SK-N-SH treated with all-trans-retinoic acid at 6 μM for 48 hours (cell line): ENCODE results near the gene LAMTOR2.
A peak's percentile ranks its signal among the peaks of the same experiment; 100 is the strongest.

ENCODE experiments used
- ATAC-seq: fragments of 200-7000 bp; cut with Tn5 transposase; 3 replicates; pipeline ENCODE4 v1.9.1; 2020; ENCODE audit warnings: mild to moderate bottlenecking, moderate library complexity
- BACH2 ChIP-seq: fragments of 250-450 bp; sonication (Bioruptor Pico); IDR thresholded peaks from 2 replicates; pipeline ENCODE4 v1.9.0; 2021; ENCODE audit warnings: mild to moderate bottlenecking, borderline replicate concordance
- CSDC2 ChIP-seq: fragments of 250-450 bp; sonication (Bioruptor Pico); IDR thresholded peaks from 2 replicates; pipeline ENCODE4 v1.5.0; 2020; ENCODE audit warnings: mild to moderate bottlenecking, moderate library complexity
- CSRNP3 ChIP-seq: fragments of 250-450 bp; sonication (Bioruptor Pico); IDR thresholded peaks from 2 replicates; pipeline ENCODE4 v1.5.1; 2021; ENCODE audit warnings: mild to moderate bottlenecking, moderate library complexity
- ESRRG ChIP-seq: fragments of 250-450 bp; sonication (Bioruptor Pico); IDR thresholded peaks from 2 replicates; pipeline ENCODE4 v1.6.1; 2021; ENCODE audit warnings: mild to moderate bottlenecking
- GLIS3 ChIP-seq: fragments of 250-450 bp; sonication (Bioruptor Pico); IDR thresholded peaks from 2 replicates; pipeline ENCODE4 v1.5.0; 2020; ENCODE audit warnings: mild to moderate bottlenecking, moderate library complexity
- ISL1 ChIP-seq: fragments of 250-450 bp; sonication (Bioruptor Pico); IDR thresholded peaks from 2 replicates; pipeline ENCODE4 v2.1.2; 2022; ENCODE audit warnings: mild to moderate bottlenecking, moderate library complexity
- OSR1 ChIP-seq: fragments of 250-450 bp; sonication (Bioruptor Pico); IDR thresholded peaks from 2 replicates; pipeline ENCODE4 v1.8.0; 2022; ENCODE audit warnings: moderate library complexity, mild to moderate bottlenecking, inconsistent platforms
- PPARA ChIP-seq: fragments of 250-450 bp; sonication (Bioruptor Pico); IDR thresholded peaks from 2 replicates; pipeline ENCODE4 v1.5.0; 2020; ENCODE audit warnings: mild to moderate bottlenecking, borderline replicate concordance
- RARB ChIP-seq: fragments of 250-450 bp; sonication (Bioruptor Pico); IDR thresholded peaks from 2 replicates; pipeline ENCODE4 v1.8.0; 2021; ENCODE audit warnings: mild to moderate bottlenecking, moderate library complexity
- SNAI2 ChIP-seq: fragments of 250-450 bp; sonication (Bioruptor Pico); IDR thresholded peaks from 2 replicates; pipeline ENCODE4 v1.5.0; 2020; ENCODE audit warnings: mild to moderate bottlenecking, moderate library complexity
- TCF4 ChIP-seq: fragments of 250-450 bp; sonication (Bioruptor Pico); IDR thresholded peaks from 2 replicates; pipeline ENCODE4 v1.8.0; 2021; ENCODE audit warnings: mild to moderate bottlenecking, moderate library complexity, borderline replicate concordance
- ZC3H10 ChIP-seq: fragments of 250-450 bp; sonication (Bioruptor Pico); IDR thresholded peaks from 2 replicates; pipeline ENCODE4 v1.5.1; 2021; ENCODE audit warnings: mild to moderate bottlenecking, moderate library complexity
- ZFP3 ChIP-seq: fragments of 250-450 bp; sonication (Bioruptor Pico); IDR thresholded peaks from 2 replicates; pipeline ENCODE4 v1.5.0; 2020; ENCODE audit warnings: mild to moderate bottlenecking, moderate library complexity
- ZFP30 ChIP-seq: fragments of 450-650 bp; formaldehyde crosslinking; IDR thresholded peaks from 2 replicates; pipeline ENCODE4 v1.5.0; 2022; ENCODE audit warnings: mild to moderate bottlenecking, moderate library complexity
- ZNF565 ChIP-seq: fragments of 450-650 bp; formaldehyde crosslinking; conservative IDR thresholded peaks from 2 replicates; pipeline ENCODE4 v1.5.0; 2020; ENCODE audit warnings: low read depth, mild to moderate bottlenecking, moderate library complexity
- ZNF70 ChIP-seq: fragments of 450-650 bp; formaldehyde crosslinking; IDR thresholded peaks from 2 replicates; pipeline ENCODE4 v1.5.0; 2020; ENCODE audit warnings: mild to moderate bottlenecking, moderate library complexity
- ZNF8 ChIP-seq: fragments of 450-650 bp; formaldehyde crosslinking; IDR thresholded peaks from 2 replicates; pipeline ENCODE4 v1.5.0; 2020; ENCODE audit warnings: mild to moderate bottlenecking, moderate library complexity
- TF ChIP-seq, protein P1 (sequence below): fragments of 250-450 bp; sonication (Bioruptor Pico); IDR thresholded peaks from 2 replicates; pipeline ENCODE4 v1.8.0; 2020; ENCODE audit warnings: mild to moderate bottlenecking, moderate library complexity, borderline replicate concordance
- TF ChIP-seq, protein P2 (sequence below): fragments of 250-450 bp; sonication (Bioruptor Pico); IDR thresholded peaks from 2 replicates; pipeline ENCODE4 v1.8.0; 2021; ENCODE audit warnings: low read depth, mild to moderate bottlenecking, moderate library complexity, borderline replicate concordance
- TF ChIP-seq, protein P3 (sequence below): fragments of 250-450 bp; sonication (Bioruptor Pico); IDR thresholded peaks from 2 replicates; pipeline ENCODE4 v1.5.0; 2020; ENCODE audit warnings: mild to moderate bottlenecking, moderate library complexity

LAMTOR2 gene

DNA sequence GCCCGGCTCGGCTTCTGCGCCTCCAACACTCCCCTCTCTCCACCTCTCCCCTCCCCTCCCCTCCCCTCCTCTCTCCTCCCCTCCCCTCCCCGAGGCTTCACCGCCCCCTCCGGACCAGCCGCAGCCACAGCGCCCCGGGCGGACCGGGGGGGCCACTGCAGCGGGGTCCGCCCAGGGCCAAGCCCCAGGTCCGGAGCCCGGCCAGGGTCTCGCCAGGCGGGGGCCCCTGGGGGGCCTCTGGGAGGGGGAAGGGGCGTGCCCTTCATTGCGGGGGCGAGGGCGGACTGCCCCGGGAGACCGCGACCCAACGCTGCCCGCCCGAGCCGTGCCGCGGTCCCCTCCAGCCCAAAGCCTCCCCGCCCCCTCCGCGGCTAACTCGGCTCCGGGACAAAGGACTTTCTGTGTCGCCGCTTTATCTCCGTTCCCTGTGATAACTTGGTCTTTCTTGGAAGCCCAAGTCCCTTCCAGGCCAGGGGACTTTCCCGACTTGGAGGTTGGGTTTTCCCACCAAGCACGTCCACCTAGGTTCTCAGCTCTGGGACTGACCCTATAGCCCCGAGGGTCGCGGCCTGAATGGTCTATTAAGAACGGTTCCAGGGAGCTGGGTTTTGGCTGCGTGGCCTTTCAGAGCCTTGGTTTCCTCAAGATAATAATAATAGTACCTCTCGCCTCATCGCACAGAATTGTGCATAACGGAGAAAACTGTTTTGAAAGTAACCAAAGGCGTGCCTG, 648 bp upstream of the LAMTOR2 start, which contains the start of gene UBQLN4:
TSS of gene UBQLN4 (minus strand) at position 31 of the 732 bp plus-strand sequence. CDS start 97 bp downstream, outside the sequence.
- TF ChIP-seq ISL1 (CRISPR knock-in tag) (no peak), ZC3H10 (CRISPR knock-in tag) (no peak)
- TF ChIP-seq, protein P1, sequence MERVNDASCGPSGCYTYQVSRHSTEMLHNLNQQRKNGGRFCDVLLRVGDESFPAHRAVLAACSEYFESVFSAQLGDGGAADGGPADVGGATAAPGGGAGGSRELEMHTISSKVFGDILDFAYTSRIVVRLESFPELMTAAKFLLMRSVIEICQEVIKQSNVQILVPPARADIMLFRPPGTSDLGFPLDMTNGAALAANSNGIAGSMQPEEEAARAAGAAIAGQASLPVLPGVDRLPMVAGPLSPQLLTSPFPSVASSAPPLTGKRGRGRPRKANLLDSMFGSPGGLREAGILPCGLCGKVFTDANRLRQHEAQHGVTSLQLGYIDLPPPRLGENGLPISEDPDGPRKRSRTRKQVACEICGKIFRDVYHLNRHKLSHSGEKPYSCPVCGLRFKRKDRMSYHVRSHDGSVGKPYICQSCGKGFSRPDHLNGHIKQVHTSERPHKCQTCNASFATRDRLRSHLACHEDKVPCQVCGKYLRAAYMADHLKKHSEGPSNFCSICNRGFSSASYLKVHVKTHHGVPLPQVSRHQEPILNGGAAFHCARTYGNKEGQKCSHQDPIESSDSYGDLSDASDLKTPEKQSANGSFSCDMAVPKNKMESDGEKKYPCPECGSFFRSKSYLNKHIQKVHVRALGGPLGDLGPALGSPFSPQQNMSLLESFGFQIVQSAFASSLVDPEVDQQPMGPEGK (CRISPR knock-in tag), result peak; percentile 54; the same call in 1 of the 2 replicates
- TF ChIP-seq, all 23 proteins: peak for 1
- ATAC-seq, result peak; percentile 67

DNA sequence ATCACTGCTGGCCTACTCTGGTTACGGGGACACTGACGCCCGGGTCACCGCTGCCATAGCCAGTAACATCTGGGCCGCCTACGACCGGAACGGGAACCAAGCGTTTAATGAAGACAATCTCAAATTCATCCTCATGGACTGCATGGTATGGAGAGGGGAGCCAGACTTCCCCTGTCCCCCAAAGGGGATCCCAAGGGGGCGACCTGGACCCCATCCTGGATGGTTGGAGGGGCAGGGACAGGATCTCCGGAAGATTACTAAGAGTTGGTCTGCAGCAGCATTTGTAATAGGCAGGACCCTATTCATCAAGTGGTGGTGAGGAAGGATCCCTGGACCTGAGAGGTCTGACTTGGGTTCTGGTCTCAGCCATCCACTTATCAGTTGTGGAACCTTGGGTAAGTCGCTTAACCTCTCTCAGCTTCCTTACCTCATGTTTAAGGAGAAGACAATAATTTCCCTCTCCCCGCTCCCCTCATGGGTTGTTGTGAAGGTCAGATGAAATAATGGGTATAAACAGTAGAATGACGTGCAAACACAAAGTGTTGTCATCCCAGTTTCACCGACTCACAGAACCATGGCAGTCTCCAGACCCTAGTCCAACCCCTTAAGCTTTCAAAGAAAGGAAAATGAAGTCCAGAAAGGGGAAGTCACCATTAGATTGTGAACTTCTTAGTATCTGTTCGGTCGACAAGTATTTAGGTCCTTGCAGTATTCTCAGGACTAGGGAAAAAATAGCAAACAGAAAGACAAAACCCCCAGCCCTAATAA, 883 bp downstream of the LAMTOR2 start:
- ATAC-seq, result no peak
- TF ChIP-seq TCF4 (CRISPR knock-in tag) (no peak), ZNF8 (no peak), OSR1 (no peak), PPARA (CRISPR knock-in tag) (no peak), ZFP30 (CRISPR knock-in tag) (no peak), ZFP3 (no peak)
- TF ChIP-seq, all 23 proteins: peak for 0

DNA sequence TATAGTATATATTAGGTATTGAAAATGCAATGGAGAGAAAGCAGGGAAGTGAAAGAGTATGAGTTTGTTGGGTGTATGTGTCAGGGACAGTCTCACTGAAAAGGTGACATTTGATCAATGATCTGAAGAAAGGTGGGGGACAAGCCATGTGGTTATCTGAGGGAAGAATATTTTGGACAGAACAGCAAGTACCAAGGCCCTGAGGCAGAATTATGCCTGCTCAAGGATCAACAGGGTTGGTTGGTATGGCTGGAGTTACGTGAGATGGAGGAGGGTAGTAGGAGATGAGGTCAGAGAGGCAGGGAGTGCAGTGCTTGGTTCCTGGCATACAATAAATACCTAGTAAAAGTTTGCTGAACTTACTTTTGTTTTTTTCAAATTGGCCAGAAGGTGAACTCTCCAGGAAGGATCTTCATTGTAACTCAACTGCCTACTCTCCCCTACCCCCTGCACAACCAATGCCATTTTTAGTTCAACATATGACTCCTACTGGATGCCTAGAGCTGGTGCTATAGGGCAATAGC, 1.8 kb downstream of the LAMTOR2 start:
- ATAC-seq, result no peak
- TF ChIP-seq TCF4 (CRISPR knock-in tag) (no peak), ZNF8 (no peak), ZFP30 (CRISPR knock-in tag) (no peak), ZC3H10 (CRISPR knock-in tag) (no peak), SNAI2 (no peak), OSR1 (no peak), GLIS3 (CRISPR knock-in tag) (no peak), ISL1 (CRISPR knock-in tag) (no peak), BACH2 (no peak)
- TF ChIP-seq, protein P2, sequence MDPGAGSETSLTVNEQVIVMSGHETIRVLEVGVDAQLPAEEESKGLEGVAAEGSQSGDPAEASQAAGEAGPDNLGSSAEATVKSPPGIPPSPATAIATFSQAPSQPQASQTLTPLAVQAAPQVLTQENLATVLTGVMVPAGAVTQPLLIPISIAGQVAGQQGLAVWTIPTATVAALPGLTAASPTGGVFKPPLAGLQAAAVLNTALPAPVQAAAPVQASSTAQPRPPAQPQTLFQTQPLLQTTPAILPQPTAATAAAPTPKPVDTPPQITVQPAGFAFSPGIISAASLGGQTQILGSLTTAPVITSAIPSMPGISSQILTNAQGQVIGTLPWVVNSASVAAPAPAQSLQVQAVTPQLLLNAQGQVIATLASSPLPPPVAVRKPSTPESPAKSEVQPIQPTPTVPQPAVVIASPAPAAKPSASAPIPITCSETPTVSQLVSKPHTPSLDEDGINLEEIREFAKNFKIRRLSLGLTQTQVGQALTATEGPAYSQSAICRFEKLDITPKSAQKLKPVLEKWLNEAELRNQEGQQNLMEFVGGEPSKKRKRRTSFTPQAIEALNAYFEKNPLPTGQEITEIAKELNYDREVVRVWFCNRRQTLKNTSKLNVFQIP (CRISPR knock-in tag), result no peak
- TF ChIP-seq, protein P1 (CRISPR knock-in tag), result no peak

GRCh38 chr1:156060937-156061636, 6.5 kb downstream of the LAMTOR2 start, which contains the start of gene RAB25:
Gene RAB25, plus strand, starts transcription at chr1:156061160. Its CDS starts 241 bp downstream, at chr1:156061401.
- no peak for ATAC-seq
- no peak for TF ChIP-seq ESRRG (CRISPR knock-in tag)
- TF ChIP-seq SNAI2, result no peak
- no peak for TF ChIP-seq BACH2
- no peak for TF ChIP-seq CSRNP3 (CRISPR knock-in tag)
- no peak for TF ChIP-seq ZNF565 (CRISPR knock-in tag)

GRCh38 chr1:156062189-156062588, 7.6 kb downstream of the LAMTOR2 start:
- peak; percentile 63 for ATAC-seq
- TF ChIP-seq TCF4 (CRISPR knock-in tag) (no peak), CSDC2 (no peak), RARB (CRISPR knock-in tag) (no peak), ISL1 (CRISPR knock-in tag) (no peak), ZNF70 (CRISPR knock-in tag) (no peak)
- TF ChIP-seq, protein P3, sequence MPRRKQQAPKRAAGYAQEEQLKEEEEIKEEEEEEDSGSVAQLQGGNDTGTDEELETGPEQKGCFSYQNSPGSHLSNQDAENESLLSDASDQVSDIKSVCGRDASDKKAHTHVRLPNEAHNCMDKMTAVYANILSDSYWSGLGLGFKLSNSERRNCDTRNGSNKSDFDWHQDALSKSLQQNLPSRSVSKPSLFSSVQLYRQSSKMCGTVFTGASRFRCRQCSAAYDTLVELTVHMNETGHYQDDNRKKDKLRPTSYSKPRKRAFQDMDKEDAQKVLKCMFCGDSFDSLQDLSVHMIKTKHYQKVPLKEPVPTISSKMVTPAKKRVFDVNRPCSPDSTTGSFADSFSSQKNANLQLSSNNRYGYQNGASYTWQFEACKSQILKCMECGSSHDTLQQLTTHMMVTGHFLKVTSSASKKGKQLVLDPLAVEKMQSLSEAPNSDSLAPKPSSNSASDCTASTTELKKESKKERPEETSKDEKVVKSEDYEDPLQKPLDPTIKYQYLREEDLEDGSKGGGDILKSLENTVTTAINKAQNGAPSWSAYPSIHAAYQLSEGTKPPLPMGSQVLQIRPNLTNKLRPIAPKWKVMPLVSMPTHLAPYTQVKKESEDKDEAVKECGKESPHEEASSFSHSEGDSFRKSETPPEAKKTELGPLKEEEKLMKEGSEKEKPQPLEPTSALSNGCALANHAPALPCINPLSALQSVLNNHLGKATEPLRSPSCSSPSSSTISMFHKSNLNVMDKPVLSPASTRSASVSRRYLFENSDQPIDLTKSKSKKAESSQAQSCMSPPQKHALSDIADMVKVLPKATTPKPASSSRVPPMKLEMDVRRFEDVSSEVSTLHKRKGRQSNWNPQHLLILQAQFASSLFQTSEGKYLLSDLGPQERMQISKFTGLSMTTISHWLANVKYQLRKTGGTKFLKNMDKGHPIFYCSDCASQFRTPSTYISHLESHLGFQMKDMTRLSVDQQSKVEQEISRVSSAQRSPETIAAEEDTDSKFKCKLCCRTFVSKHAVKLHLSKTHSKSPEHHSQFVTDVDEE (CRISPR knock-in tag), result no peak
